HG02623 (cell line): ENCODE data around the gene THSD8.

Experiments used
- ATAC-seq: cut with Tn5 transposase; IDR thresholded peaks from one replicate; pipeline ENCODE4 v1.9.1; 2021; ENCODE audit warnings: moderate library complexity; ENCODE audit not compliant: unreplicated experiment

THSD8 gene

DNA sequence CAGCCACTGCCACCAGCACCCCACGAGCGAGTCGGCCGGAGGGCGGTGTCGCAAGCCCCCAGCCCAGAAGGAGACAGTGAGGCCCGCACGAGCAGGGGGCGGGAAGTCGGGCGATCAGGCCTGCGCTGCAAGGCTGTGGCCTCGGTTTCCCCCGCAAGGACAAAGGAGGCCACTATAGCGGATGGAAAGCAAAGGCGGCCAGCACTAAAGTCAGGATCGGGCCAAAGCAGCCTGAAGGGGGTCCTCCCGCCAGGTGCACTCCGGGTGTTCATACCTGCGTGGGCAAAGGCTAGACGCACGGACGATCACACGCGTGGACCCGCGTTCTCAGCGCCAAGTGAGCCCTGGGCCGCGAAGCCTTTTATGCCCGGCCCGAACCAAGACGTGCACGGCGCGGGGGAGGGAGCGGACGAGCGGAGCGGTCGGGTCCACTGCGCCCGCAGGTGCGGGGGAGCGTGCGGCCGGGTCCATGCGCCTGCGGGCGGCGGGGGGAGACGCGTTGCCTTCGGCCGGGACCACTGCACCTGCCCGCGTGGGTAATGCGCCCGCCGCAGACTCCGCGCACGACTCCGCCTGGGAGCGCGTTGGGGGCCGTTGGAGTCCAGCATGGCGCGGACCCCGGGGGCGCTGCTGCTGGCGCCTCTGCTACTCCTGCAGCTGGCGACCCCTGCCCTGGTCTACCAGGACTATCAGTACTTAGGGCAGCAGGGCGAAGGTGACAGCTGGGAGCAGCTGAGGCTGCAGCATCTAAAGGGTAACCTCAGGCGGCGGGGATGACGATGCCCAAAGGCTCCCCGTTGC, at the start of gene THSD8, which contains the start of gene PRDX2:
TSS of gene THSD8 (plus strand) at position 604 of the 801 bp plus-strand sequence. CDS start at position 607, 3 bp downstream.
TSS of gene PRDX2 (minus strand) at position 335 of the 801 bp plus-strand sequence. CDS start 539 bp downstream, outside the sequence.
- no peak for ATAC-seq

DNA sequence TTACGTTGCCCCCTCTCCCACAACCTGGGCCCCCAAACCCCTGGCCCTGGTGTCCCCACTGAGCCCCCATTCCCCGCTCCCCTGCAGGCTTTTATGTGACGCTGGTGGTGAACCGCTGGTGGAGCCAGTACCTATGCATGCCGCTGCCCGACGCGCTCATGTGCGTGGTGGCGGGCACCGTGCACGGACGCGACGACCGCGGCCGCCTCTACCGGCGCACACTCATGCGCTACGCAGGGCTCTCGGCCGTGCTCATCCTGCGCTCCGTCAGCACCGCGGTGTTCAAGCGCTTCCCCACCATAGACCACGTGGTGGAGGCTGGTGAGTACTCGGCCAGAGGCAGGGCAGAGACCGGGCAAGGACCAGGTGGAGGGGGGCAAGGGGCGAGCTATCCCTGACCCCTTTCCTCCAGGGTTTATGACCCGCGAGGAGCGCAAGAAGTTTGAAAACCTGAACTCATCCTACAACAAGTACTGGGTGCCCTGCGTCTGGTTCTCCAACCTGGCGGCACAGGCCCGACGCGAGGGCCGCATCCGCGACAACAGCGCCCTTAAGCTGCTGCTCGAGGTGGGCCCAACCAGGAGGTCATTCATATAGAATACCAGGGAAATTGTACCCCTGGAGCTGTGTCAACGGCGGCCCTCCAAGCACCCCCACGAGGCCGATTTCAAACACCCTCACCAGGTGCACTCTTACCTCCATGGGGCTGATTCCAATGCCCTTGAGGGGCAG, 47.2 kb upstream of the THSD8 start:
- no peak for ATAC-seq

DNA sequence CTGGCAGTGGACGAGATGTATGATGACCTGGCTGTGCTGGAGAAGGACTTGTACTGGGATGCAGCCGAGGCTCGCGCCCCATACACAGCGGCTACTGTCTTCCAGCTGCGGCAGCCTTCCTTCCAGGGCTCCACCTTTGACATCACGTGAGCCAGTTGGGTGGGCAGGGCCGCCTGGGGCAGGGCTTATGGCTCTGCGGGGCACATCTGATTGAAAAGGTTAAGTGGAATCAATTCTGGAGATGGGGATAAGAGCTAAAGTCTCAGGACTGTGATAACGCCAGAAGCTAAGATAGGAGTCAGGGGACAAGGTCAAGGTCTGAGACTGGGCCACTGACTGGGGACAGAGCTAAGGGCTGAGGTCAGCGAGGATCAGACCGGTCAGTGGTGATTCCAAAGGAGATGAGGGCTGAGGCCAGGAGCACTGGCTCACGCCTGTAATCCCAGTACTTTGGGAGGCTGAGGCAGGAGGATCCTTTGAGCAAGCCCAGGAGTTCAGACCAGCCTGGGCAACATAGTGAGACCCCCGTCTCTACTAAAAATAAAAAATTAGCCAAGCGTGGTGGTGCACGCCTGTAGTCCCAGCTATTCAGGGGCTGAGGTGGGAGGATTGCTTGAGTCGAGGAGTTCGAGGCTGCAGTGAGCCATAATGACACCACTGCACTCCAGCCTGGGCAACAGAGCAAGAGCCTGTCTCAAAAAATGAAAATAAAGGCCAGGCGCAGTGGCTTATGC, 45.6 kb upstream of the THSD8 start:
- no peak for ATAC-seq

DNA sequence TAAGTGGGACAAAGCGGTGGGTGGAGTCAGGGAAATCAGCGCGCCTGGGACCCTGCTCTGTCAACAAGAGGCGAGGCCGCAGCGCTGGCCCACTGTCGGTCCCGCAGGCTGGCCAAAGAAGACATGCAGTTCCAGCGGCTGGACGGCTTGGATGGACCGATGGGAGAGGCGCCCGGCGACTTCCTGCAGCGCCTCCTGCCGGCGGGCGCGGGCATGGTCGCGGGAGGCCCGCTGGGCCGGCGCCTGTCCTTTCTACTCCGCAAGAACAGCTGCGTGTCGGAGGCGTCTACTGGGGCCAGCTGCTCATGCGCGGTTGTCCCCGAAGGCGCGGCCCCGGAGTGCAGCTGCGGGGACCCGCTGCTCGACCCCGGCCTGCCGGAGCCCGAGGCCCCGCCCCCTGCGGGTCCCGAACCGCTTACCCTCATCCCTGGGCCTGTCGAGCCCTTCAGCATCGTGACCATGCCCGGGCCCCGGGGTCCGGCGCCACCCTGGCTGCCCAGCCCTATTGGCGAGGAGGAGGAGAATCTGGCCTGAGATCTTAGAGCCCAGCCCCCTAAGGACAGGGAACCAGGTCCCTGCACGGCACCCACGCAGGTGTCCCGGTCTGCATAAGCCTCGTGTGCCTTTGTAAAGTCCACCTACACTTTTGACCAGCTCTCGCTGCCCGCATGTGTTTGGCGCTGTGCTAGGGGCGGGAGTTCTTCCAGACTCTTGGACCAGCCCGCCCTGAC, 44.2 kb upstream of the THSD8 start:
- no peak for ATAC-seq

DNA sequence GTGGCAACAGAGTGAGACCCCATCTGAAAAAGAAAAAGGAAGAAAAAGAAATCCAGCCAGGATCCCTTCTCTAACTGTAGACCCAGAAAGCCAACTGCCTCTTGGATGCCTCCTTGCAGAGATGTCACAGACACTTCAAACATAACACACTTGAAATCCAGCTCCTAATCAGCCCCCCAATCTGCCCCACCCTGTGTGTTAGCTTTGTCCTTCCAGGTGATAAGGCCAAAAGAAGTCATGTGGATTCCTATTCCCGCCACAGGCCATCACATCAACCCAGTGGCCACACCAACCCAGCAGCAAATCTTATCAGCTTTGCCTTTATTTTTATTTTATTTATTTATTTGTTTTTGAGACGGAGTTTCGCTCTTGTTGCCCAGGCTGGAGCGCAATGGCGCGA, 42.2 kb upstream of the THSD8 start:
- ATAC-seq: no peak

DNA sequence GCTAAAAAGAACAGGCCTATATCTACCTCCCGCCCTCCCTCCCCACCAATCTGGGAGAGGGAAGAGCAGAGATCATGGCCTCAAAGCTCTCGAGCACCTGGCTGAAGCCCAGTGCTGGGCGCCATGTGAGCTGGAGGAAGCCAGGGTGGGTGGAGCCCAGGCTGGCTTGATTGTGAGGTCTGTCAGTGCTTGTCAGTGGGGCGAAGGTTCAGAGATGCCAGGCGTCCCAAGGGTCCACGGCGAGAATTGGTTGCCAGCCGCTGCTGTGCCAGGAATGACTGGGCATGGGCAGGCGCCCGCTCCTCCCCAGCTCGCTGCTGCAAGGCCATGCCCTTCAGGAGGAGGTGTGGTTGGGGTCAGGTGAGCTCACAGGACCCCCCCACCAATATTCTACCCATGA, 38.8 kb upstream of the THSD8 start:
- ATAC-seq: no peak

DNA sequence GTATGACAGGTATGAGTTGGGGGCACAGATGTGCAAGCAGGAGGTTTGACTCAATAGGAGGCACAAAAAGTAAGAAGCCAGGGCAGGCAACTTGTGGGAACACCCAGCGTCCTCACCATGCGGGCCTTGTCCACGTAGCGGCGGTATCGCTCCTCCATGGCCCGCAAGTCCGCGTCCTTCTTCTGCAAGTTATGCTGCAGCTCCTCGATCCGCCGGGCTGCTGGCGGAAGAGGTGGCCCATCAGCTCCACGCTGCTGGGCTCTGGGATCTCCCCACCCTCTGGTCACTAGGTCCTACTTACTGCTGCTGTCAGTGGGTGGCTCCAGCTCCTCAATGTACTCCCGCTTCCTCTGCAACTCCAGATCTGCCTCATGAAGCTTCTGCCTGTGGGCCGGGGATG, 37.2 kb upstream of the THSD8 start:
- ATAC-seq: no peak

DNA sequence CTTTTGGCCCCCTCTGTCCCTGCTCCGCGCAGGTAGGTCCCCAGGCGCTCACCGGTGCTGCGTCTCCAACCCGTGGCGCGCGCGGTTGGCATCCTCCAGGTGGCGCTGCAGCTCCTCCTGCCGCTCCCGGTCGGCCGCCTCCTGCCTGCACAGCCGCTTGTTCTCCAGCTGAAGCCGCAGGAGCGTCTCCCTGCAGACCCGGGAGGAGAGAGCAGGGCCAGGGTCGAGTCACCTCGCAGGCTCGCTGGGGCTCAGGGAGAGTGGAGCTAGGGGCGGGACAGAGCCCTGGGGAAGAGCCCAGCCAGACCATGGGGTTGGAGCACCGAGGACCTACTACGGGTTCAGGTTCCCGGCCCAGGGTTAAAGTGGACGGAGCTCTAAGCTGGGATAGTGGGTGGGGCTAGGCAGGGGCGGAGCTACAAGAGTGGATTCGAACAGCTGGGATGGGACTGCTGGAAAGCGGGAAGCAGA, 35.8 kb upstream of the THSD8 start:
- ATAC-seq: no peak

DNA sequence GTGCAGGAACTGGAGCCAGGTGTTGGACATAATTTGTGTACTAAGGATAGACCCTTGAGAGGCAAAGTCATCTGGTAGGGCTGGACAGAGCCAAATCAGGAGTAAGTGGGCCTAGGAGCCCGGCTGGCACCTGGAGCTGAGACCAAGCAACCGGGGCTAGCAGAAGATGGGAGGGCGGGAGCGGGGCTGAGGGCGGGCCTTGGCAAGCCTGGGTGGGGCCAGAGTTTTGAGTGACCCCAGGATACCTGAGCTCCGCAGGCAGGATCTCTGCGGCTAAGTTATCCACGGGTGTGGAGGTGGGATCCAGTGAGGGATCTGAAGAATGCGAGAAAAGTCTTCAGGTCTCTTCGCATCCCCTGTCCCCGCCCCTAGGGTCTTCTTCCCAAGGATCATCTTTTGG, 34.7 kb upstream of the THSD8 start:
- no peak for ATAC-seq

DNA sequence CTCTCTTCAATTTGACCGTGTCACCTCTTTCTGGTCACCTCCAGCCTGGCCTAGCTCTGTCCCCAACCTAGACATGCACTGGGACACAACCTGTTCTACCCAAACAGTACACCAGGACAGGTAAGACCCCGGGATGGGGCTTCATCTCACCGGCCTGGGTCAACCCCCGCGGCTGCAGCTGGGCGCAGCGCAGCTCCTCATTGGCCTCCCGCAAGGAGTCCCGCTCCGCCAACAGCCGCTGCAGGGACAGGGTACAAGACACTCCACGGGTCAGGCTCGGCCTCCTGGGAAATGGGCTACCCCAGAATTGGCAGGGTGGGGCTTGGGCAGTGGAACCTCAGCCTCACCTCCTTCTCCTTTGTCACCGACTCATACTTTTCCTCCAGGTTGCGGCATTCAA, 34.2 kb upstream of the THSD8 start:
- ATAC-seq: no peak

DNA sequence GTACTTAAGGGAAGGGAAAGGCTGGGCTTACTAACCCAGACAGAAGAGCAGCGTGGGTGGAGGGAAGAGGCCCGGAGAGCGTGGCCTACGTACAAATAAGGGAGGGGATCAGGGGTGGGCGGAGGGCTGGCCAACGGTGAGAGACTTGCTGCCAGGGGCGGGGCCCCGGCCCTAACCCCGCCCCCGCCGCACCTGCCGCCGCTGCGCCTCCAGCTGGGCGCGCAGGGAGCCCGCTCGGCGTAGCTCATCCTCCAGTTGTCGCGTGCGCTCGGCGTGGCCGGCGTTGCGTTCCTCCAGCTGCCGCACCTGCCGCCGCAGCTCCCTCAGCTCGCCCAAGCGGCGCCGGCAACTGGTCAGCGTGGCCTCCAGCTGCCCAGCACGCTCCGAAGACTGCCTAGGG, 32.2 kb upstream of the THSD8 start:
- ATAC-seq: no peak

DNA sequence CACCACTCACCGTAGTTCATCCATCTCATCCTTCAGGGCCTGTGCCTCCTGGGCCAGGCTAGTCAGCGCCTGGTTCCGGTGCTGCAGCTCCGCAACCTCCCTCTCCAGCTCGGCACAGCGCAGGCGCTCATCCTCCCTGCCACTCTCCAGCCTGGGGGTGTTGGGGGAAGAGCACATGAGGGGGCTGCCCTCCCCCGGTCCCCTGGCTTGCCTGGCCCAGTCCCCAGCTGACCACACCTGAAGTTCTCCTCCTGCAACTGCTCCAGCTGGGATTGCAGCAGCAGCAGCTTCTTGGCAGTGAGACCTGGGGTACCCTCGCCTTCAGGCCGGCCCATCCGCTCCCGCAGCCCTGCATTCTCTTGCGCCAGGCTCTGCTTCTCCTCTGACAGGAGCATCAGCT, 30.9 kb upstream of the THSD8 start:
- no peak for ATAC-seq

DNA sequence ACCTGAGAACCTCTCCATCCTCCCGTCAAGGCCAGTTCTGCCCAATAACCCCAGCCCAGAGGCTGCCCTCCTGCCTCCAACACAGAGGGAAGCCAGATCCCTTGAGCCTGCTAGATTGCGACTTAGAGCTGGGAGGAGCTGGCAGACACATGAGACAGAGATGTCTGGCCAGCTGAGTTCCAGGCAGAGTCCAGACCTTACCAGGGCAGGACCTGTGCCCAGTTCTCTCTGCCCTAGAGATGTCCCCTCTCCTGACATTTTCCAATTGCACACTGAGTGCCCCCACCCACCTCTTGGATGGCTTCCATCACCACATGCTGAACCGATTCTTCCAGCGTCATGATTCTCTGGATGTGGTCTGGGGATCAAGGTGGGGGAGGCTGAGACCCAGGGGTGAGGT, 29.5 kb upstream of the THSD8 start:
- no peak for ATAC-seq

DNA sequence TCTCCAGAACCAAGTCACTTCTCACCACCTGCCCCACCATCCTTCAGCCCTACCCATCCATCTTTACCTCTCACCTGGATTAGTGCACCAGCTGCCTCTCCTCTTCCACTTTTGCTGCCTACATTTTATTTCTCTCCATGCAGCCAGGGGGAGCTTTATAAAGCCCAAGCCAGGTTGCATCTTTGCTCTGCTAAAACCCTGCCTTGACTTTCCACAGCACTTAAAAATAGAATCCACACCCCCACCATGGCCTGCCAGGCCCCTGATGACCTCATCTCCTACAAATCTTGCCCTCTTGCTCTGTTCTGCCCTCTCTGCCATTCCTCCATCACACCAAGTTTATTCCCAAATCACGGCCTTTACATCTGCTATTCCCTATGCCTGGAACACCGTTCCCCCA, 28.3 kb upstream of the THSD8 start:
- ATAC-seq: no peak

DNA sequence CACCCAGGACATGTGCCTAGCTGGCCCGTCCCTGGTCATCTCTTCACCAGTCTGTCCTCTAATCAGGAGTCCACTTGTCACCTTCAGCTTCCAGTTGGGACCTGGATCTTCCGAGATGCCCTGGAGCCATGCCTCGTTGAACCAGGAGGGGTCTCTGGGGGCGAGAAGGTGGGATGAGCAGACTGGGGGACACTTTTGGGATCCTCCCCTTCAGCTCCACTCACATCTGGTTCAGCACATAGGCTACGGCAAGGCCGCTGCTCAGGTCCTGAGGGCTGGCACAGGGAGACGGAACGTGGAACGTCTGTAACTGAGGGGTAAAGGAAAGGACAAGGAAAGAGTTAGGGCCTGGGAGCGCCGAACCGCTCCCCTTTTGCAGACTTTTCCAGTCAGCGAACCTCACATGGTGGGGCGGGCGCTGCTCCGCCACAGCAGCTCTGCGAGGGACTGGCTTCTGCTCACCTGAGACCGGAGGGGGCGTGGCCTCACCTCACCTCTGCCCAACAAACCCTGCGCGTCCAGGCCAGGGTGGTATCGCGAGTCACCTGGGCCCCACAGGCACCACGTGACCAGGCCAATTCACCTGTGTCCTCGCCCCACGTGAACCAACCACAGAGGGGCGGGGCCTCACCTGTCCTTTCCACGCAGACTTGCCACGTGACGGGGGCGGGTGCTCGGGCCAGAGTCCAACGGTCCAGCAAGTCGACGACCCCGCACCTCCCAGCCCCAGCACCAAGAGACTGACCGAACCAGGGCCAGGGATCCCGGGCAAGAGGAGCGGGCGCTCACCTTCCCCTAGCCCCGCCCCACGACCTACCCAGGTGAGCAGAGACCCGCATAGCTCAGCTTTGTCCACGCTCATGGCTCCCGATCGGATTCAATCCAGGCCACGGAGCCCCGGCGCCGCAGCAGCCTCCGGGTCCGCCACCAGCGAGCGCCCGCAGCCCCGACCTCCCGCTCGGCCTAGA, 27.0 kb upstream of the THSD8 start, which contains the start of gene HOOK2:
TSS of gene HOOK2 (minus strand) at position 965 of the 968 bp plus-strand sequence. CDS start at position 862, 103 bp downstream.
- peak; percentile 5 for ATAC-seq

DNA sequence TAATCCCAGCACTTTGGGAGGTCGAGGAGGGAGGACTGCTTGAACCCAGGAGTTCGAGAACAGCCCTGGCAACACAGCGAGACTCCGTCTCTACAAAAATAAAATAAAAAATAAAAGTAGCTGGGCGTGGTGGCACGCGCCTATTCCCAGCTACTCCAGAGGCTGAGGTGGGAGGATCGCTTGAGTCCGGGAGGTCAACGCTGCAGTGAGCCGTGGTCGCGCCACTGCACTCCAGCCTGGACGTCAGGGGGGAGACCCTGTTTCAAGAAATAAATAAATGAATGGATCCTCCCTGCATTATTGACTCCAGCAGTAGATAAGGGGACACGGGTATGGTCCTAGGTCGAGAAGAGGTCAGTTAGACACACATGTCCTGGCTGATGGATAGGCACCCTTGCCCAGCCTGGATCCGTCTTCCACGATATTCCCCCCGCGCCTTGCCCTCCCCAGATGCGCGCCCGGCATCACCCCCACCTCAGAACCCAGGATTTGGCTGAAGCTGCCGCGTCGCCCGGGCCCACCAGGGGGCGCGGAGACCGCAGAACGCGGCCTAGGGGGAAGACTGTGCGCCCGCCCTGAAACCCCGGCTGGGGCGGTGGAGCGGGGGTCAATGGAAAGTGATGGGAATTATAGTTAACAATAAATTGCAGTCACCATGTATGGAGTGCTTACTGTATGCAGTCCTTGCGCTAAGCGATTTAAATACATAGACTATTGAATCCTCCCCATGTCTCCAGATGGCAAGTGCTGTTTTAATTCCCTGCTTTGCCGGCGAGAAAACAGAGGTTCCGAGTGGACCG, 24.5 kb upstream of the THSD8 start:
- no peak for ATAC-seq

DNA sequence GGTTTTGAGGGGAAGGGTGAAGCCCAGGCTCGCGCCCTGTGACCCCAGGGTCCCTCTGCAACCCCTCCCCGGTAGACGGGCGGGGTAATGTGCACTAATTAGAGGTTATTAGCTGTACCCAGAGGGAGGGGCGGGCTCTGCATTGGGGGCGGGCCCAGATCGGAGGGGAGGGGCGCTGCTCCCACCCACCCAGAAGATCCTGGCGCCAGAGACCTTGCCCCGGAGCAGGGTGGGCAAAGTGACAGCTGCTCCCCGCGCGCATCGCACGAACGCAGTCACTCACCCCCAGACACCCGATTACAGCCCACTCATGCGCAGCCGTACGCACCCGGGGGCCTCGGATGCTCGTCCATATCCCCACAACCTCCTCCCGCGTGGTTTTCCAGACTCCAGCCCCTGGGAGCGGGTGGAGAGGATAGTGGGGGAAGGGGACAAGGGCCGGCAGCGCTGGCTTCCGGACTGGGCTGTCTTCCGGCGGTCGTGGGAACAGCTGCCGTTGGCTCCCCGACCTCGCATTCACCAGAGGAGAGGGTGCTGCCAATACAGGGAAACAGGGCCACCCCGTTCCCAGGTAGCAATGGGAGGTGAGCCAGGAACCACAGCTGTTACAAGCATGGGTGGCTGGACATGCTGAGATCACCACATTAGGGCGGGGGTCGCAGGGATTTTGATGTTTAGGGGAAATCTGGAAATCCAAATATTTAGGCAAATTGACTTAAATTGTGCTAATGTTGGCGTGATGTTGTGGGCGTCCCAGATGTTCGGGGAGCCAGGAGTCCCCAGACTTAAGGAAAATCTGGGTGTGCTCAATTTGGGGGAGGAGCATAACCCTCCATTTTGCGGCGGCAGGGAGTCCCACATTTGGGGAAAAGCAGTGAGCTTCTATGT, 23.6 kb upstream of the THSD8 start:
- ATAC-seq: no peak

DNA sequence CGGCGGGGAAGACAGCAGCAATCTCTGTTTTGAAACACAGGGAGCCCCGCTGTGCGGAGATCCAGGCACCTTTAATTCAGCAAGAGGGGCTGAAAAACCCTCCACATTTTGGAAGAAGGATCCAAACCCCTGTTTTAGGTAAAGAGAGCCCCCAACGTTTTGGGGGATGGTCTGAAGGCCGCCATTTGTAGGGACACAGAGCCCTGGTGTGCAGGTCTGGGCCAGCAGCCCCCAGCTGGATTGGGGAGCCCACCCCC, 23.0 kb upstream of the THSD8 start:
- ATAC-seq: no peak
